Measurements from ENCODE around the gene GPC2.
"Not testable (repeated sequence)": the region's sequence is repeated elsewhere in the genome, so short reads cannot be mapped to it uniquely, and the experiment has no call there.

GPC2 gene

GRCh38 chr7:100200693-100201092, 23.5 kb upstream of the GPC2 start:
- DNase-seq = no peak

GRCh38 chr7:100198266-100198665, 21.1 kb upstream of the GPC2 start:
- no peak for DNase-seq

GRCh38 chr7:100195901-100196322, 18.7 kb upstream of the GPC2 start:
- DNase-seq = not testable (repeated sequence)

GRCh38 chr7:100195222-100195621, 18.0 kb upstream of the GPC2 start:
- no peak for DNase-seq

- no peak for DNase-seq
These were observed 15.8 kb upstream of the GPC2 start for GRCh38 chr7:100192969-100193368.

GRCh38 chr7:100192281-100192862, 15.2 kb upstream of the GPC2 start:
- DNase-seq = not testable (repeated sequence)

GRCh38 chr7:100191775-100192174, 14.6 kb upstream of the GPC2 start:
- DNase-seq = no peak

GRCh38 chr7:100190048-100190711, 13.0 kb upstream of the GPC2 start:
- no peak for DNase-seq

GRCh38 chr7:100189061-100189460, 11.9 kb upstream of the GPC2 start:
- DNase-seq = no peak

- no peak for DNase-seq
These were observed 8.5 kb upstream of the GPC2 start for GRCh38 chr7:100185726-100186125.

- DNase-seq = not testable (repeated sequence)
These were observed 5.9 kb upstream of the GPC2 start for GRCh38 chr7:100183090-100183489.

- not testable (repeated sequence) for DNase-seq
These were observed 5.4 kb upstream of the GPC2 start for GRCh38 chr7:100182616-100183015.

- DNase-seq = not testable (repeated sequence)
These were observed 2.9 kb upstream of the GPC2 start for GRCh38 chr7:100180084-100180483.

GRCh38 chr7:100176096-100177044, 811 bp downstream of the GPC2 start:
- DNase-seq = no peak

- no peak for DNase-seq
These were observed 1.8 kb downstream of the GPC2 start for GRCh38 chr7:100175296-100175935.

GRCh38 chr7:100174582-100174981, 2.6 kb downstream of the GPC2 start:
- DNase-seq = no peak

GRCh38 chr7:100173806-100174495, 3.2 kb downstream of the GPC2 start:
- no peak for DNase-seq

- peak; percentile 14 for DNase-seq
These were observed 5.3 kb downstream of the GPC2 start for GRCh38 chr7:100171840-100172239.

GRCh38 chr7:100171087-100171681, 6.0 kb downstream of the GPC2 start:
- peak; percentile 56 for DNase-seq

- DNase-seq = no peak
These were observed 6.9 kb downstream of the GPC2 start for GRCh38 chr7:100170101-100170897.
